Right ventricle myocardium superior (tissue), 1 donor: ENCODE measurements around the gene SLIT3. TPM values are rescaled to one million over a fixed set of nuclear protein-coding genes. Genes with fewer than 3 reads are reported as not detected.

Experiments used
- ATAC-seq: fragments of 200-7000 bp; cut with Tn5 transposase; one replicate; pipeline ENCODE4 v1.9.1; 2020; ENCODE audit warnings: mild to moderate bottlenecking; ENCODE audit not compliant: poor library complexity
- DNase-seq: peaks from one replicate; pipeline ENCODE4 v3.0.0-alpha.2; 2020
- intact Hi-C: fragments of 100-400 bp; cut with DNase I; formaldehyde crosslinking; loops from one replicate; pipeline ENCODE4 v1.11.2; 2022
- total RNA-seq: library from RNA; stranded (reverse); fragmentation: NEBNext Ultra II Directional; extraction: Animal tissue kit (Norgen Biotek cat#: 25700); gene quantifications from one replicate; pipeline ENCODE4 v1.2.1, GENCODE V29; 2021
- donor health status: DM: no; HTN: yes; CAD: no; lungs with severe emphysema.

The SLIT3 gene
- total RNA-seq, 1 donor from 2014 or later, result 12.5 TPM

DNA sequence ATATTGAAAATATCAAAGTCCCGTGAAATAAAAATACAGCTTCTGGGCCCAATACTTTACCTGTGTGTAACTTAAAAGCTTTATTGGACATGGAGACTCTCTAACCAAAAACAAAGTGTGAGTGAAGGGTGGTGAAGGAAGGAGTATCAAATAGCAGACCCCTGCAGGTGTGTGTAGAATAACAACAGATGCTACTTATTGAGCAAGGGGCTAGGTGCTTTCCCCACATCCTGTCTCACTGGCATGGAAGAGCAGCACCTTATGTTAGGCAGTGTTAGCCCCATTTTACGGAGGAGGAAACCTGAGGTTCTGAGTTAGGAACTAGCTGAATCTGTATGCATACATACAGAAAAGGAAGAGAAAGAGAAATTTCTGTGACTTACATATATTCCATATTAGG lies 21.8 kb downstream of the SLIT3 start:
- no peak for ATAC-seq
- intact Hi-C loops, result no loop called here
- no peak for DNase-seq

DNA sequence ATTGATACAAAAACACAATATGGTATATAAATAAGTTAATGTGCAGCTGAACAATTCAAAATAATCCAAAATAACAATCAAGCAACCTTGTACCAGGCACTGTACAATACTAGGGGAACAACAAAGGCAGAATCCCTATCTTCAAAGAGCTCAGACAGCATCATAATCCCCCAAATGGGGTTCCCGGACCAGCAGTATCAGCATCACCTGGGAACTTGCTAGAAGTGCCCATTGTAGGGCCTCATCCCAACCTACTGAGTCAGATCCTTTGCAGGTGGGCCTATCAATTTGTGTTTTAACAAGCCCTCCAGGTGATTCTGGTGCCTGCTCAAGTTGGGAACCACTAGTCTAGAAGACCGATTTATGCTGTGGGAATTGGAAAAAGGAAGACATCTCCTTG lies 27.1 kb downstream of the SLIT3 start:
- ATAC-seq (no peak), DNase-seq (no peak)
- intact Hi-C loops, result no loop called here

GRCh38 chr5:169273451-169273850 lies 27.5 kb downstream of the SLIT3 start:
- DNase-seq (no peak), ATAC-seq (no peak)
- intact Hi-C loops, result no loop called here

DNA sequence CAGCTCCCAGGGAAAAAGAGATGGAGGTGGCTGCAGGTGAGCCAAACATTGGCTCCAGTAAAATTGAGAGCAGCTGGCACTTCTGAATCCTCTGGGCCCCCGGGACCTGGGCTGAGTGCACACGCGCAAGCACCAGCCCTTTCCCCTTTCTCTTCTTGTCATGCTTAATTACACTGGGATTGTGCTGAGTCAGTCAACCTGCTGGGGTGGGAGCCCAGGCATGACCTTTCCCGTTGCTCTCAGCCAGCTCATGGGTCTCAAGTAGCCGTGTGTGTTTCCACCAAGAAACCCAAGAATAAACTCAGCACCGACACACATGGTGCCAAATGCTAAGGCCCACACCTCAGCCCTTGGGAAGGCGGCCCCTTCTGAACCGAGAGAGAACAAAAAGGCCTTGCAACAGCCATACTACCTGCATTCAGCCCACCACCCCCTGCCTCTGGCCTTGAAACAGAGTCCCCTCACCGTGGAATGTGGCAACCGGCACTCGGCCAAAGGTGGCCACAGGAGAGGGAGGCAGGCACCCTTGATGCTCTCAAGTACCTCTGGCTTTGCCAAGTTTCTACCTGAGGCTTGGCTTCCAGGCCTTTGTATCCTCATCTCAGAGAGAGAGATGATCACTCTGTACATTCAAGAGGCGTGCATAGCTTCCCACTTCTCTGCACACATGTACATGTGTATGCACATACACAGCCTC lies 28.1 kb downstream of the SLIT3 start:
- intact Hi-C loops, result no loop called here
- ATAC-seq, result no peak
- no peak for DNase-seq

DNA sequence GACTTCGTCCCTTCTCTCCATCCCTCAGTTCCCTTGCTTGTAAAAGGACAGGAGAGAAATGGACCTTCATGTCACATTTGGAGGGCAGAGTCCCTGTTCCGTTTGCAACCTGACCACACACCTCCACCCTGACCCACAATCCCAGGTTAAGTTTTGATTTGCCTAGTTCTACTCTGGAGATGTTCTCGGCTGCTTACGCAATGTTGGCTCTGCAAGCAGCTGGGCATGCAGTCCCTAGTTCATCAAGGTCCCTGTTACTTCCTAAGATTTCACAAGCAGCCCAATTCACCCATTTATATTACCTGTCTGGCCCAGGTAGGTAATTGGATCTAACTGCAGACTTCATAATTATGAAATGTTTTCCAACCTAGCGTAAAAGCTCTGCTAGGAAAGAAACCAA lies 28.8 kb downstream of the SLIT3 start:
- ATAC-seq (no peak), DNase-seq (no peak)
- intact Hi-C loops, result no loop called here

- DNase-seq, result no peak
- no peak for ATAC-seq
- intact Hi-C loops, result no loop called here
Measured at GRCh38 chr5:169270827-169271226, 30.1 kb downstream of the SLIT3 start.

DNA sequence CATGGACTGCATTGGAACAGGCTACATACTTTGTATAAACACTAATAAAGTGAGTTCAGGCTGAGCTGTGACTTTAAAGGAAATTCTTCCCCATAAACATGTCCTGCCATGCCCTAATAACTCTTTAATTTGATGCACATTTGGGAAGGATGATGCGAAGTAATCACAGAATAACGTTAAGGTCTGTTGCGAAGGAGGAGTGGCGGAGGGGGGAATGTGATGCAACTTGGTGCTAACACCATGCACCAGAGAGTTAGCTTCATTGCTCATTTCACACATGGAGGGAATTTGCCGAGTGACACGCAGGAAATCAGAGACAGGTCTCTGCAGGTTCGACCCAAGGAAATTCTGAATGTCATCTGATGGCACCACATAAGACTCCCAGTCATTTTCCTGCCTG lies 32.9 kb downstream of the SLIT3 start:
- no peak for DNase-seq
- intact Hi-C loops, result no loop called here
- no peak for ATAC-seq

GRCh38 chr5:169265888-169266287 lies 35.1 kb downstream of the SLIT3 start:
- DNase-seq (no peak), ATAC-seq (no peak)
- intact Hi-C loops, result no loop called here

DNA sequence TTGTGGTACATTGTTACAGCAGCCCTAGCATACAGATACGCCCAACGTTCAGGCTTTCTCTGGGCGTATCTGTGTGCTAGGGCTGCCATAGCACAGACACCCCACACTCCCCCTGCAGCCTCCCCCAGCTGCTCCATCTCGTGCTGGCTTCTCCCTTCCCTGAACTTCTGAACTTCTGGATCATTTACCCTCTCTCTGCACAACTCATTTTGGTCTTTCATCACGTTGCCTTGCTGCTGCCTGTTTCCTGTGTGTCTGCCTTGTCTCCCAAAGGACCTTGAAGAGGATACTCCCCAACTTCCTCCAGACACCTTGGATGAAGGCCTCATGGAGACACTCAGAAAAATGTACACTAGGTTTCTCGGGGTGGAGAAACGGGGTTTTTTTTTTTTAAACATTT lies 37.3 kb downstream of the SLIT3 start:
- intact Hi-C loops, result no loop called here
- ATAC-seq, result no peak
- DNase-seq, result no peak

GRCh38 chr5:169260896-169261569 lies 39.9 kb downstream of the SLIT3 start:
- intact Hi-C loops, result no loop called here
- no peak for DNase-seq
- no peak for ATAC-seq

DNA sequence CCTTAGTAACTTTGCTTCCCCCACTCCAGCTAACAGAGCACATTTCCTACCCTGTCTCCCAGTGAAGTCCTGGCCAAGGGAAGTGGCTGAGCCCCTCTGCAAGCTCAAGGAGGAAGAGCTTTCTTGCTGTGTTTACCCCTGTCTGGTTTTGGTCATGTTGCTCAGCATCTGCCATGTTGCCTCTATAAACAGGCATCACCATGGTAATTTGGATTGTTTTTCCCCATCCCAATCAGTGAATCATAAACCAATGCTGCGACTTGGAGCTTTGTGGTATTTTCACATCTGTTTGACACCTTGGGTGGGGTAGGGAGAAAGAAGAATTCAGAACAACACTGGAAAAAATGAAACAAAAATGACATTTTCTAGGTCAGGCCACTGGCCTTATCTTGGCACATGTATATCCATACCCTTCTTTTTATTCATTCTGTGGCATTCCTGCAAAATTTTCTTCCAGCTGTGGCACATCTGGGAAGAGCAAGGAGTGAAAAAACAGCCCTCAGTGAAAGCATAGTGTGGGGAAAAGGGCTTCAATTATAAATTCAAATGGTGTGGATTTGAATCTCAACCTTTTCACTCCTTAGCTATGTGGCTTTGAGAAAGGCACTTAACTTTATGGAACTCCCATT lies 42.5 kb downstream of the SLIT3 start:
- intact Hi-C loops, result no loop called here
- no peak for ATAC-seq
- DNase-seq, result no peak

DNA sequence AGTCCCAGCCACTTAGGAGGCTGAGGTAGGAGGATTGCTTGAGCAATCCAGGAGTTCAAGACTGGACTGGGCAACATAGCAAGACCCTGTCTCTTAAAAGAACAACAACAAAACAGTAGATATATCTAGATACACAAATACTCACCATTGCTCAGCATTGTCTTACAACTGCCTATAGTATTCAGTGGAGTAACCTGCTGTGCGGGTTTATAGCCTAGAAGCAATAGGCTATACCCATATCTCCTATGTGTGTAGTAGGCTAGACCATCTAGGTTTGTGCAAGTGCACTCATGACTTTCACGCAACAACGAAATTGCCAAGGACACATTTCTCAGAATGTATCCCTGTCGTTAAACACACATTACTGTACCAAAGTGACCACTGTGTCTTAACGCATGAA lies 44.7 kb downstream of the SLIT3 start:
- DNase-seq (no peak), ATAC-seq (no peak)
- intact Hi-C loops, result no loop called here

- intact Hi-C loops, result no loop called here
- ATAC-seq, result no peak
- DNase-seq, result no peak
Measured at GRCh38 chr5:169253071-169253470, 47.9 kb downstream of the SLIT3 start.

DNA sequence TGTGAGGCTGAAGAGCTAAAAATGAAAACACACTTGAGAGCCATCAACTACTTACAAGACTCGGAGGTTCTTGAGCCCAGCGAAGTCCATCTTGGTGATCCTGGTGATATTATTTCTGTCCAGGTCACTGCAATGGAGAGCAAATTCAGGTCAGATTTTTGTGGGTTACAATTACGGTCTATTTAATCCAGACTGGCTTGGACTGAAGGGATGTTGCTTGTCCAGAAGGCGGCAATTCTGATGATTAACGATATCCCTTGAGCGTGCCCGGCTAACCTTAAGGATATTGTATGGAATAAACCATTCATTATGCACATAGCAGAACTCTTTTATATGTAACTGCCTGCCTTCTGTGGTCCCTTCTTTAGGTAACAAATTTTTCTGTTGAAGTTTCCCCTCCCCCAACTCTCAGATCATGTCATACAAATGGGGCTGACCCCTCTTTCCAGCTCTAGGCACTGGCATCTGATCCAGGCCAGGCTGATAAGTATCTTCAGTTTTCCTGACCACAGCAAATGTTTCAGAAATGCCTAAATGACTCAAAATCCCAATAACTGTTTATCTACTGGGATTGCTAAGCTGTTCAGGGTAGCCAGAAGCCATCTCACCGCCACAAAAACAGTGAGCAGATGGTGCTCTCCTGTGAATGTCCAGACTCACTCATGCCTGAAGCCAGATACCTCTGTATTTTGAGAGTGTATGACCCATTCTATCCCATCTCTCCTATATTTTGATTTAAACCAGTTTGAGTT lies 49.4 kb downstream of the SLIT3 start:
- DNase-seq, result no peak
- intact Hi-C loops, result no loop called here
- no peak for ATAC-seq

DNA sequence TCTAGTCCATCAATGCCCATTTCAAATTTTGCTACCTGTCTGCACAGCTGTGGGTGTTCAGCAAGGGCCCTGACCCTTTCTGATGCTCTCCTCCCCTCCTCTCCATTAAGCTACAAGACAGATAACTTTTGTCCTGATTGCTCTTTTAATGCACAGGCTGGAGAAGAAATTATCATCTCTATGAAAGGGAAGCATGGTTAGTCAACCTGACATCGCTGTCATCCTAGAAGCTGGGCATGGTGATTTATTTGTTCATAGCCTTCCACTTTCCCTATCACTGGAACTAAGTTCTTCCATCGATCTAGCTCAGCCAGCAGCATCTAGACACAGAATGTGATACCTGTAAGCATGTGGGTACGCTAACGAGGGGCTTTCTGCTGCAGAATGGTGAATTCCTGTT lies 50.1 kb downstream of the SLIT3 start:
- no peak for ATAC-seq
- DNase-seq, result no peak
- intact Hi-C loops, result no loop called here

DNA sequence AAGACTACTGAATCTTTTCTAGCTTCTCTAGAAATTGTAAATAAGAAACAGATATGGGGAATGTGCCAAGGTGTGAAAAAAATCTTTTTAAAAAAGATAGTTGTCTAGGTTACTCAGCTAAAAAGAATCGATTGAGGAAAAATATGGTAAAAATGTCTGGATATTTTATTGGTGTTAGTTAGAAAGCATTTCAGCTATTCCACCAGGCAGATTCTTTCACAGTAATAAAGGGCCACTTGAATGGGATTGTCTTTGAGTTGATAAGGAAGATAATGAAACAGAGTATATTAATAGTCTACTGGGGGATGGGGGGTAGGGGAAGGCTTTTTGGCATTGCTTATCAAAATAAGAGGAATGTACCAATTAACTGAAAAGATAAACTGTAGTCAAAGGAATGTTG lies 51.9 kb downstream of the SLIT3 start:
- DNase-seq (no peak), ATAC-seq (no peak)
- intact Hi-C loops, result no loop called here

GRCh38 chr5:169248550-169248949 lies 52.4 kb downstream of the SLIT3 start:
- DNase-seq (no peak), ATAC-seq (peak; percentile 56)
- intact Hi-C loops, result no loop called here

GRCh38 chr5:169244812-169245211 lies 56.1 kb downstream of the SLIT3 start:
- no peak for DNase-seq

DNA sequence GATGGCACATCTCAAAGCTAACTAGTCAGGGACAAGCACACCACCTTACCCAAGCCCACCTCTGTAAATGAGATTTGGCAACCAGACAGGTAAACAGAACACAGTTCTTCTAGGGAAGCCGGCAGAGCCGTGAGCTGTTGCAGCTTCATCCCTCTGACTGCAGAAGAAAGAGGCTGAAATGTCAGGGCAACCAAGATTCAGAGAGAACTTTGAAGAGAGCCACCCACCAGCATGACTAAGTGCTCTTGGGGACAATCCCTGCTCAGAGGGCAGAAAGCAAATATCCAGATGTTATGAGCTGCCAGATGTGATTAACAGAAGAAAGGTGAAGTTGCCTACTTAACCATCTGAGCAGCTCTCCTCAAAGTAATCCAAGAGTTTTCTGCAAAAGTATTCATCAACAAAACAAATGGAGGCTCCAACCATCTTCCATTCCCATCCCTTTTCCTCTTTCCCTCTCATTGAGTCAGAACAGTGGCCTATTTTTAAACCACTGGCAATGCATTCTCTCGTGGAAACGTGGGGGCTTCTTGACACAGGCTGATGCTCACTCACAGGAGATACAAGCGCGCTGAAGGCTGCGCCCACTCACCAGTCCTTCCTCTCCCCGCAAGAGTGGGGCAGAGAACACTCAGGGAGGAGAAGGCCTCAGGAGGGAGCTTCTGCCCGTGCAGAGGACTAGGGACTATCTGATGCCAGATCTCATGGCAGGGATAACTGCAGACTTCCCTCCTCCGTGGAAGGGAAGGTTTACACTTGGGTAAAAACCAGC lies 57.1 kb downstream of the SLIT3 start:
- intact Hi-C loops, result no loop called here
- DNase-seq (no peak), ATAC-seq (no peak)

More at GRCh38 chr5:169244812-169245211, 56.1 kb downstream of the SLIT3 start:
- intact Hi-C loops, result no loop called here
- ATAC-seq, result no peak
